ENCODE data around the gene SLC22A12. TPM values are rescaled to one million over a fixed set of nuclear protein-coding genes. Genes with fewer than 3 reads are reported as not detected.

The SLC22A12 gene
- total RNA-seq, 1 donor from 2014 or later: not detected

DNA sequence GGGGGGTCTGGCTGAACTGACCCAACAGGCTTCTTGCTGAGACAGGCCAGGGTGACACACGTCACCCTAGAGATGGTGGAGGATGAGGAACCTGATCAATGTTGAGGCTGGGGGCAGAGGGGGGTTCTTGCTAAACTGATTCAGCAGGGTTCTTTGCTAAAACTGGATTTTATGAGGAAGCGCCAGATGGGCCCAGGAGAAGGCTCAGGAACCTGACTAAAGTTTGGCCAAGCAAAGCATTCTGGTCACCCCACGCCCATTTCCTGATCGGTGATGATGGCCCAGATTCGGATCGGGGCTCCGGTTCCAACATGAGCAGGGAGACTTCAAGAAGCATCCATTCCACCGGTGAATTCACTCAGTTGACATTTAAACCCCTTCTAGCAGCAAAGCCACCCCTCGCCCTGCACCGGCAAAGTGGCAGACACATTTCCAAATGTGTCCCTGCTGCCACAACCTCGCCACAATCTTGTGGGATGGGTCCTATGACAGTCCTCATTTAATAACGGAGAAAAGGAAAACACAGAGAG is 34.2 kb upstream of the SLC22A12 start:
- no peak overlapping the region for H3K9ac ChIP-seq (ENCODE audit: low read length)
- Mint-ChIP-seq H3K9me3 (ENCODE audit: unreplicated experiment) (no peaks in the 10 kb centered on the region), H3K27me3 (ENCODE audit: low read depth, unreplicated experiment) (peaks cover 31% of the 10 kb centered on the region), H3K4me1 (ENCODE audit: low read depth, unreplicated experiment) (peaks cover 7% of the 10 kb centered on the region), H3K4me3 (ENCODE audit: unreplicated experiment) (no peak overlapping the region), H3K36me3 (ENCODE audit: low read depth, unreplicated experiment) (no peaks in the 10 kb centered on the region), H3K27ac (ENCODE audit: unreplicated experiment) (no peak overlapping the region)
- no peak overlapping the region for H3K4me2 ChIP-seq (ENCODE audit: low read length)
- peaks cover 16% of the 10 kb centered on the region for H3K4me1 ChIP-seq (ENCODE audit: insufficient read depth, low read length)
- no peak overlapping the region for H3K27ac ChIP-seq (ENCODE audit: low read depth, low read length)
- no peak for TF ChIP-seq EZH2 (IDR thresholded peaks at IDR 0.05; ENCODE audit: insufficient read depth, low read length)
- TF ChIP-seq, protein P1, sequence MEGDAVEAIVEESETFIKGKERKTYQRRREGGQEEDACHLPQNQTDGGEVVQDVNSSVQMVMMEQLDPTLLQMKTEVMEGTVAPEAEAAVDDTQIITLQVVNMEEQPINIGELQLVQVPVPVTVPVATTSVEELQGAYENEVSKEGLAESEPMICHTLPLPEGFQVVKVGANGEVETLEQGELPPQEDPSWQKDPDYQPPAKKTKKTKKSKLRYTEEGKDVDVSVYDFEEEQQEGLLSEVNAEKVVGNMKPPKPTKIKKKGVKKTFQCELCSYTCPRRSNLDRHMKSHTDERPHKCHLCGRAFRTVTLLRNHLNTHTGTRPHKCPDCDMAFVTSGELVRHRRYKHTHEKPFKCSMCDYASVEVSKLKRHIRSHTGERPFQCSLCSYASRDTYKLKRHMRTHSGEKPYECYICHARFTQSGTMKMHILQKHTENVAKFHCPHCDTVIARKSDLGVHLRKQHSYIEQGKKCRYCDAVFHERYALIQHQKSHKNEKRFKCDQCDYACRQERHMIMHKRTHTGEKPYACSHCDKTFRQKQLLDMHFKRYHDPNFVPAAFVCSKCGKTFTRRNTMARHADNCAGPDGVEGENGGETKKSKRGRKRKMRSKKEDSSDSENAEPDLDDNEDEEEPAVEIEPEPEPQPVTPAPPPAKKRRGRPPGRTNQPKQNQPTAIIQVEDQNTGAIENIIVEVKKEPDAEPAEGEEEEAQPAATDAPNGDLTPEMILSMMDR (IDR thresholded peaks at IDR 0.05; ENCODE audit: insufficient read depth, low read depth, low read length): no peak
- no peaks in the 10 kb centered on the region for H3K27me3 ChIP-seq (ENCODE audit: insufficient read depth, low read length)
- H3K36me3 ChIP-seq (ENCODE audit: insufficient read depth, low read length): no peaks in the 10 kb centered on the region
- H2AFZ ChIP-seq (ENCODE audit: low read depth, low read length): no peak overlapping the region
- FAIRE-seq (no peak), DNase-seq (ENCODE audit: low read depth) (no peak)
- no peaks in the 10 kb centered on the region for H3K79me2 ChIP-seq (ENCODE audit: insufficient read depth, low read length)
- no peaks in the 10 kb centered on the region for H4K20me1 ChIP-seq (ENCODE audit: insufficient read depth, low read length)
- no peak overlapping the region for H3K4me3 ChIP-seq (ENCODE audit: insufficient read depth, low read depth, low read length)
- H3K9me3 ChIP-seq (ENCODE audit: insufficient read depth, low read depth, low read length): no peaks in the 10 kb centered on the region

DNA sequence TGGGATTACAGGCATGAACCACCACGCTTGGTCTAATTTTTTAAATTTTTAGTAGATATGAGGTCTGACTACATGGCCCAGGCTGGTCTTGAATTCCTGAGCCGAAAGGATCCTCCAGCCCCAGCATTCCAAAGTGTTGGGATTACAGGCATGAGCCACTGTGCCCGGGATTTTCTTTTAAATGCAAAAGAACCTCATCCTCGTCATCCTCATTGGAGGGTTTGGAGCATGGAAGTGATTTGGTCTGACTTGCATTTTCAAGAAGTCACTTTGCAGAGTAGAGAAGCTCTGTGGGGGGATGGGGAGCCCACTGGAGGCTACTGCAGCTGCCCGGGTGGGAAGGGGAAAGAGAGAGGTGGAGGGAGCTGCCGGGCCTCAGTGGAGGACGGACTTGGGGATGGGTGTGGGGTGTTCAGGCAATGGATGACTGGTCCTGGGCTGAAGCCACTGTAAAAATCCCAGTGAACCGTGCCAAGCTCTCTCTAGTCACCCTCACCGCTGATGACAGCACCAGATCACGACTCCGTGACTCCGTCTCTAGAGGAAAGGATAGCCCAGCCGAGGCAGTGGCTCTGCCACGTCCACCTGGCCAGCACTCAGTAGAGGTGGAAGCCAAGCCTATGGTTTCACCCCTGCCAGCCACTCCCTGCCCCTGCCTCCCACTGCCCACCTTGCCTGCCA is 32.8 kb upstream of the SLC22A12 start:
- H3K36me3 ChIP-seq (ENCODE audit: insufficient read depth, low read length): no peaks in the 10 kb centered on the region
- H3K4me3 Mint-ChIP-seq (ENCODE audit: unreplicated experiment): no peak overlapping the region

More for the DNA sequence above, 32.8 kb upstream of the SLC22A12 start:
- no peaks in the 10 kb centered on the region for H3K27me3 ChIP-seq (ENCODE audit: insufficient read depth, low read length)
- peak overlapping the region; percentile 41 for H3K27ac Mint-ChIP-seq (ENCODE audit: unreplicated experiment)
- no peak overlapping the region for H3K4me2 ChIP-seq (ENCODE audit: low read length)
- no peaks in the 10 kb centered on the region for H3K36me3 Mint-ChIP-seq (ENCODE audit: low read depth, unreplicated experiment)
- peaks cover 16% of the 10 kb centered on the region for H3K4me1 ChIP-seq (ENCODE audit: insufficient read depth, low read length)
- H2AFZ ChIP-seq (ENCODE audit: low read depth, low read length): no peak overlapping the region
- no peaks in the 10 kb centered on the region for H3K9me3 Mint-ChIP-seq (ENCODE audit: unreplicated experiment)
- peaks cover 25% of the 10 kb centered on the region for H3K27me3 Mint-ChIP-seq (ENCODE audit: low read depth, unreplicated experiment)
- H3K27ac ChIP-seq (ENCODE audit: low read depth, low read length): no peak overlapping the region
- H4K20me1 ChIP-seq (ENCODE audit: insufficient read depth, low read length): no peaks in the 10 kb centered on the region
- TF ChIP-seq, protein P1 (IDR thresholded peaks at IDR 0.05; ENCODE audit: insufficient read depth, low read depth, low read length): no peak
- no peak for TF ChIP-seq EZH2 (IDR thresholded peaks at IDR 0.05; ENCODE audit: insufficient read depth, low read length)
- DNase-seq (ENCODE audit: low read depth): no peak
- no peaks in the 10 kb centered on the region for H3K9me3 ChIP-seq (ENCODE audit: insufficient read depth, low read depth, low read length)
- H3K79me2 ChIP-seq (ENCODE audit: insufficient read depth, low read length): no peaks in the 10 kb centered on the region
- no peak overlapping the region for H3K4me3 ChIP-seq (ENCODE audit: insufficient read depth, low read depth, low read length)
- H3K4me1 Mint-ChIP-seq (ENCODE audit: low read depth, unreplicated experiment): peaks cover 7% of the 10 kb centered on the region
- FAIRE-seq: no peak
- no peak overlapping the region for H3K9ac ChIP-seq (ENCODE audit: low read length)
